ENCODE measurements around the gene GLRX. TPM values are rescaled to one million over a fixed set of nuclear protein-coding genes. Genes with fewer than 3 reads are reported as not detected.

GLRX gene
- total and polyA plus RNA-seq, 10 of the 15 experiments (the other 5 are each of a cell fraction or from before 2014, with no cell fraction given), result 63.0 to 366 (median 186) TPM

- Histone ChIP-seq H2AFZ (ENCODE audit: control insufficient read depth, low read depth, low read length) (no peak overlapping the region), H3K4me1 (ENCODE audit: control insufficient read depth, insufficient read depth, low read length) (no peaks in the 10 kb centered on the region), H3K9ac (ENCODE audit: control insufficient read depth, insufficient read depth, low read length) (no peak overlapping the region), H3K27ac (ENCODE audit: control insufficient read depth, insufficient read depth) (no peak overlapping the region), H3K36me3 (ENCODE audit: control insufficient read depth in 2 of 2, insufficient read depth in 2 of 2, low read length in 1 of 2) (no peaks in the 10 kb centered on the region), H3K4me2 (ENCODE audit: control insufficient read depth, insufficient read depth) (no peak overlapping the region), H3K4me3 (no peak overlapping the region), H3K9me3 (replicated peaks; ENCODE audit: control insufficient read depth, insufficient read depth, low read length) (no peaks in the 10 kb centered on the region; the same call in 2 of the 3 replicates), H3K79me2 (ENCODE audit: control insufficient read depth, insufficient read depth, low read length) (no peaks in the 10 kb centered on the region), H4K20me1 (ENCODE audit: control insufficient read depth, insufficient read depth) (no peaks in the 10 kb centered on the region), H3K27me3 (replicated peaks in 1 of 2; ENCODE audit: control insufficient read depth in 2 of 2, insufficient read depth in 2 of 2, low read length in 1 of 2) (no peaks in the 10 kb centered on the region)
- ChIA-PET CTCF (interaction anchor here (1.2 kb wide), 1 partner anchor 16 kb away, joined by 3 read pairs; no protein-coding TSS in a partner anchor), POLR2A (no interaction called here), RAD21 (ENCODE audit: unreplicated experiment) (no interaction called here), SMC1A (ENCODE audit: uncharacterized antibody, unreplicated experiment) (interaction anchor here (1.1 to 4.9 kb wide), 3 partner anchors 10 to 17 kb away, joined by 3 to 26 read pairs (median 15); no protein-coding TSS in a partner anchor)
- in situ Hi-C loops (cut with MboI) (no loop called here), intact Hi-C loops (cut with micrococcal nuclease; ENCODE audit: unreplicated experiment) (no loop called here)
- DNase-seq (ENCODE audit: low read depth, low spot score) (no peak), ATAC-seq (peak; percentile 59), FAIRE-seq (no peak)
- TF ChIP-seq TAF1 (IDR thresholded peaks at IDR 0.05; ENCODE audit: borderline replicate concordance, low read depth, low read length) (no peak), JUNB (IDR thresholded peaks at IDR 0.05) (peak; percentile 11; the same call in 1 of the 2 replicates), STAT1 (conservative IDR thresholded peaks at IDR 0.05) (no peak), MLLT1 (IDR thresholded peaks at IDR 0.05) (no peak), ZBTB4 (CRISPR knock-in tag; IDR thresholded peaks at IDR 0.05) (no peak), FOXK2 (IDR thresholded peaks at IDR 0.05) (no peak)
- no TSS peak for BruUV-seq (replicated peaks)
Measured at GRCh38 chr5:95798545-95798944, 24.0 kb downstream of the GLRX start.
